Renal cortical epithelial cell (primary cell): ENCODE measurements around the gene ZNF91. TPM values are rescaled to one million over a fixed set of nuclear protein-coding genes. Genes with fewer than 3 reads are reported as not detected.
"Not testable (repeated sequence)": the region's sequence is repeated elsewhere in the genome, so short reads cannot be mapped to it uniquely, and the experiment has no call there.

Experiments used
- DNase-seq: peaks from one replicate; pipeline ENCODE4 v3.0.0-alpha.2; 2011; ENCODE audit warnings: low read depth
- total RNA-seq: library from RNA; depleted of rRNA; stranded (reverse); fragments of >200 nt; gene quantifications from 2 replicates; pipeline ENCODE4 v1.2.3, GENCODE V29; 2014

The ZNF91 gene
- total RNA-seq: 27.8 and 52.0 TPM in 2 replicates

DNA sequence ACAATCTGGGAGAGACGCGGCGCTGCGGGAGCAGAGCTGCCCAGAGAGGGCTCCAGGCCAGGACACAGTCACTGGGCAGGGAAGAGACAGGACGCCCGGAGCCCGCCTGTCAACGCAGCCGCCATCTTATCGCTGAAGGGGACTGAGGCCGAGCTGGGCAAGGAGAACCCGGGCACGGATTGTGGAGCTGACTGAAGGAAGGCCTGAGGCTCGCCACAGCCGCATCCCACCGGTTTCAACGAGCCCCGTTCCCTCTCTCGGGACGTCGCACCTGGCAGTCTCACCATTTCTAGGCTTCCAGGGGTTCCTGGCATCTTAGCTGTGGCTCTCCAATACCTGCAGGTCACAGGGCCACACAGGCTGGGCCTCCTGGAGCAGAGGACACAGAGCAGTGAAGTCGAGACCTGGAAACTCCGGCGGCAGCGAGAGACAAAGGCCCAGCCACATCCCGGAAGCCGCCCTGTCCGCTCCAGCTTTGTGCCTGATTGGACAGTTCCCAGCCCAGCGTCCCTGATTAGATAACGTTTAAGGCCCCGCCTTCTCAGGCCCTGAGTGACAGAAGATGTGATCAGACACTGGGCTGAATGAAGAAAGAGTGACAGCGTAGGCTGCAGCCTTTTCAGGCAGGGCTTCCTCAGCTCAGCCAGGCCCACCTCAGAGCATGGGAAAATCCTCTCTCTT lies at the start of gene ZNF91:
Gene ZNF91 (minus strand): TSS at position 431 of the 681 bp plus-strand sequence. CDS start 117 bp downstream, at position 314.
- DNase-seq: peak; percentile 95

DNA sequence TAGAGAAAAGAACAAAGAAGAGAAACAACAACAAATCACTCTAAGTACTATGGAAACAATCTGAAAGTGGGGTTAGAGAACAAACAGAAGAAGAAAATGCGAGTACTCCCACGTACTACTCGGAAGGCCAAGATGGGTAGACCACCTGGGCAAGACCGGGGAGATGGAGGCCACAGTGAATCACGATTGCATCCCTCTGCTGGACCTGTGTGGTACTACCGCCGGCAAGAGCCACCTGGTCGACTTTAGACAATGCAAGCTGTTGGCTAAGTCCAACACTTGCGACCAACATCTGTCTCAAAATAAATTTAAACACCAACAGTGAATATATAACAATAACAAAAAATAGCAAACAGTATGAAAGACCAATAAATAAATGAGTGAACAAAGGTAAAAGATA lies 45.5 kb upstream of the ZNF91 start:
- DNase-seq: no peak

DNA sequence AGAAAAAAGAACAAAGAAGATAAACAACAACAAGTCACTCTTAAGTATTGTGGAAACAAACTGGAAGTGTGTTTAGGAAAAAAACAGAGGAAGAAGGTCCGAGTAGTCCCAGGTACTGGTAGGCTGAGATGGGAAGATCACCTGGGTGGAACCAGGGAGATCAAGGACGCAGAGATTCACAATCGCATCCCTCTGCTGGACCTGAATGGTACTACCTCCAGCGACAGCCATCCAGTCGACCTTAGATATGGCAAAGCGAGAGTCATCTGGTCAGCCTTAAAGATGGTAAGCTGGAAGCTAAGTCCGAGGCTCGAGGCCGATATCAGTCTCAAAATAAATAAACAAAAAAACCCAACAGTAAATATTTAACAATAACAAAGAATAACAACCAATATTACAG lies 44.9 kb upstream of the ZNF91 start:
- no peak for DNase-seq

DNA sequence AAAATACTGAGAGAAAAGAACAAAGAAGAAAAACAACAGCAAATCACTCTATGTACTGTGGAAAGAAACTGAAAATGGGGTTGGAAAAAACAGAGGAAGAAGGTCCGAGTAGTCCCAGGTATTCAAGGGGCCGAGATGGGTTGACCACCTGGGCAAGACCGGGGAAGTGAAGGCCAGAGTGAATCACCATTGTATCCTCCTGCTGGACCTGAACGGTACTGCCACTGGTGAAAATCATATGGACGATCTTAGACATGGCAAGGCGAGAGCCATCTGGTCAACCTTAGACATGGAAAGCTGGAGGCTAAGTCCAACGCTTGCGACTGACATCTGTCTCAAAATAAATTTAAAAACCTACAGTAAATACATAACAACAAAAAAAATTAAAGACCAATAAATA lies 44.4 kb upstream of the ZNF91 start:
- no peak for DNase-seq

DNA sequence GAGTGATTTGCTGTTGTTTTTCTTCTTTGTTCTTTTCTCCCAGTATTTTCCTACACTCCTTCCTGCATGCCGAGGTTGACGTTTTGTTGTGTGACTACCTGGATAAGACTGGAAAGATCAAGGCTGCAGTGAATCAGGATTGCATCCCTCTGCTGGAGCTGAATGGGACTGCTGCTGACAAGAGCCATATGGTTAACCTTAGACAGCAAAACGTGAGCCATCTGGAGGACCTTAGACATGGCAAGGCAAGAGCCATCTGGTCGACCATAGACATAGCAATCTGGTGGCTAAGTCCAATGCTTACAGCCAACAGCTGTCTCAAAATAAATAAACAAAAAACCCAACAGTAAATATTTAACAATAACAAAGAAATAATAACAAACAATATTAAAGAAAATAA lies 42.6 kb upstream of the ZNF91 start:
- no peak for DNase-seq

DNA sequence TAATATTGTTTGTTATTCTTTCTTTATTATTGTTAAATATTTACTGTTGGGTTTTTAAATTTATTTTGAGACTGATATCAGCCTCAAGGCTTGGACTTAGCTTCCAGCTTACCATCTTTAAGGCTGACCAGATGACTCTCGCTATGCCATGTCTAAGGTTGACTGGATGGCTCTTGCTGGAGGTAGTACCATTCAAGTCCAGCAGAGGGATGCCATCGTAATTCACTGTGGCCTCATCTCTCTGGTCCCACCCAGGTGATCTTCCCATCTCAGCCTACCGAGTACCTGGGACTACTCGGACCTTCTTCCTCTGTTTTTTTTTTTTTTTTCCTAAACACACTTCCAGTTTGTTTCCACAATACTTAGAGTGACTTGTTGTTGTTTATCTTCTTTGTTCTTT lies 41.7 kb upstream of the ZNF91 start:
- DNase-seq: no peak

DNA sequence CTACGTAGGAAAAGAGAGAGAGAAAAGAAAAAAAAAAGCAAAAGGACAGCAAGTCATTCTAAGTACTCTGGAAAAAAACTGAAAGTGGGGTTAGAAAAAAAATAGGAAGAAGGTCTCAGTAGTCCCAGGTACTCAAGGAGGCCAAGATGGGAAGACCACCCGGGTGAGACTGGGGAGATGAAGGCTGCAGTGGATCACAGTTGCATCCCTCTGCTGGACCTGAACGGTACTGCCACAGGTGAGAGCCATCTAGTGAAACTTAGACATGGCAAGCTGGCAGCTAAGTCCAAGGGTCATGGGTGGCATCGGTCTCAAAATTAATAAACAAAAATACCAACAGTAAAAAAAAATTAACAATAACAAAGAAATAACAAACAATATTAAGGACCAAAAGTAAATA lies 41.0 kb upstream of the ZNF91 start:
- DNase-seq: no peak

DNA sequence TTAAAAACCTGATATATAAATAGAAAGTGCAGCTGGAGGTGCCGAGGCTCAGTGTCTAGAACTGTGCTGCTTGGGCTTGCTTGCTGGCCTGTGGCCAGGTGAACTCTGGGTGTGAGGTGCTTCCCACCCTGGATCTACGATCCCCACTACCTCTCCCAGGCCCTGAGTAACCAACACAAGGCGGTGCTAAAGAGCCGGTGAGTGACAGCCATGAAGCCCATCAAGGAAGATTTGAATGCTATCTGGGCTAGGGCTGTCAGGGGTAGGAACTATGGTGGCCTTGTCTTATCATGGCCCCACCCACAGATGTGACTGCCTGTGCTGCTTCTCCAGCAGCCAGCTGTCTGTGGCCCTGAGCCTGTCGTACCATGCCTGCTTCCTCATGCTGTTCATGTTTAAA lies 25.6 kb upstream of the ZNF91 start:
- DNase-seq: no peak

DNA sequence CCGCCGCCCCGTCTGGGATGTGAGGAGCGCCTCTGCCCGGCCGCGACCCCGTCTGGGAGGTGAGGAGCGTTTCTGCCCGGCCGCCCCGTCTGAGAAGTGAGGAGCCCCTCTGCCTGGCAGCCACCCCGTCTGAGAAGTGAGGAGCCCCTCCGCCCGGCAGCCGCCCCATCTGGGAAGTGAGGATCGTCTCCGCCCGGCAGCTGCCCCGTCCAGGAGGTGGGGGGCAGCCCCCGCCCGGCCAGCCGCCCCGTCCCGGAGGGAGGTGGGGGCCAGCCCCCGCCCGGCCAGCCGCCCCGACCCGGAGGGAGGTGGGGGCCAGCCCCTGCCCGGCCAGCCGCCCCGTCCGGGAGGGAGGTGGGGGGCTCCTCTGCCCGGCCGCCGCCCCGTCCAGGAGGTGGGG lies 24.0 kb upstream of the ZNF91 start:
- DNase-seq: not testable (repeated sequence)

DNA sequence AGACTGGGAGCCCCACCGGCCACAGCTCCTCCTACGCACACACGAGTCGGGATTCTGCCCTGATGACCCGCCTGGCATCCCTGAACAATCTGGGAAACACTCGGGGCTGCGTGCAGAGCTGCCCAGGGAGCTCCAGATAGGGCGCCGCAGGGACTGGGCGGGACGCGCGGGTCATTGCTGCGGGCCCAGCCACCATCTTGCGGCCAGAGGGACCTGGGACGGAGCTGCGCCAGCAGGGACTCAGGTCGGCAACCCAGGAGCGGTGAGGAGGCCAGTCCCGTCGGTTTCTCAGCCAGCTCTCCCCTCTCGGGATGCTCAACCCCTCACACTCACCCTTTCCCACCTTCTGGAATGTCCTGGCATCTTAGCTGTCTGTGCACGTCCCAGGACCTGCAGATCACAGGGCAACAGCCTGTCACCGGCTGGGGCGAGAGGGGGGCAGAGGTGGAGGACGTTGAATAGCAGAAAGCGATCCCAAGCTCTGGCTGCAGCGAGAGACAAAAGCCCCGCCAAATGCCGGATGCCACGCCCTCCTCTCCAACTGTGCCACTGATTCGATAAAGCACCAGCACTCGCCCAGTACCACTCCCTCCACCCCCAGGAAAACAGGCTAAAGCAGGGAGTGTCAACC lies 20.4 kb upstream of the ZNF91 start:
- peak; percentile 10 for DNase-seq

DNA sequence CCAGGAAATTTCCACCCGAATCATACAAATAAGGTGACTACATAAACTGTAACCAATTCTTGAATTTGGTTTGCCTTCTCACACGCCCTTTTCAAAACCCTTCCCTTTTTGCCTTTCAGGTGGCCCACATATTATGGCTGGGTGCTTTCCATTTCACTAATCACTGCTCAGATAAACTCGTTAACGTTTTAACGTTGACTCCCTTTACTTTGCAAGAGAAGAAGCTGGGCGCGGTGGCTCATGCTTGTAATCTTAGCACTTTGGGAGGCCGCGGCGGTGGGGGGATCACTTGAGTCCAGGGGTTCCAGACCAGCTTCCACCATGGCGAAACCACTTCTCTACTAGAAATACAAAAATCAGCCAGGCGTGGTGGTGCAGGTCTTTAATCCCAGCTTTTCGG lies 19.8 kb upstream of the ZNF91 start:
- DNase-seq: no peak

DNA sequence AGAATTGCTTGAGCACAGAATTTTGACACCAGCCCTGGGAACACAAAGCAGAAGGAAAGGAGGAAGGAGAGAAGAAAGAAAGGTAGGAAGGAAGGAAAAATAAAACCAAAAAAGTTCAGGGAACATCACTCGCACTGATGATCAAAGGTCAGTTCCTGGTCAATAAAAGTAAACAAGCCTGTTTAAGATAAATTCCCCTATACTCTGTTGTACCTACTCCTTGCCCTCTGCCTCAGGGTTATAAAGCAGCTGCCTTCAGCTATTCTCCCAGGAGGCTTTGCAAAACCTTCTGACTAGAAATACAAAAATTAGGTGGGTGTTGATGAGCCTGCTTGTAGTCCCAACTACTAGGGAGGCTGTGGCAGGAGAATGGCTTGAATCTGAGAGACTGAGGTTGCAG lies 14.9 kb upstream of the ZNF91 start:
- DNase-seq: no peak

DNA sequence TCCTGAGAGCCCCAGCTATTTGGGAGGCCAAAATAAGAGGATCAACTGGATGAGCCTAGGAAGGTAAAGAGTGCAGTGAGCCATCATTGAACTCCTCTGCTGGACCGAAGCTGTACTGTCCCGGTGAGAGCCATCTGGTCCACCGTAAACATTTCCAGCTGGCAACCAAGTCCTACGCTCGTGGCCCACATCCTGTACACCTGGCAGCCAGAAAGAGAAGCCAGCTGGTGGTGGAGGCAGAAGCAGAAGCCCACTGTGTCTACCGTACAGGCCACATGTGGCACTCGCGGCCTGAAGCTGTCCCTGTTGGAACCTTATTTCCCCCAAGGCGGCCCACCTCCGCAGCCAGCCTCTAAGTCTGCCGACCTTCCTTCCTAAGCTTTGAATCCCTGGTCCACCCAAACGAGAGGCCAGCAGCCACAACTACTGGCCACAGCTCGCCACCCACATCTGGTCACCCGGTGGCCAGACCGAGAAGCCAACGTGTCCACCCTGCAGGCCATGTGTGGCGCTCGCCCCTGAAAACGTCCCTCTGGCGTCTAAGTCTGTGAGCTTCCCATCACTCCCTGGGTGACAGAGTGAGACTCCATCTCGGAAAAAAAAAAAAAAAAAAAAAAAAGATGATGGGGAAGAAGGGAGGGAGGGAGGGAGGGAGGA lies 14.2 kb upstream of the ZNF91 start:
- DNase-seq: no peak

DNA sequence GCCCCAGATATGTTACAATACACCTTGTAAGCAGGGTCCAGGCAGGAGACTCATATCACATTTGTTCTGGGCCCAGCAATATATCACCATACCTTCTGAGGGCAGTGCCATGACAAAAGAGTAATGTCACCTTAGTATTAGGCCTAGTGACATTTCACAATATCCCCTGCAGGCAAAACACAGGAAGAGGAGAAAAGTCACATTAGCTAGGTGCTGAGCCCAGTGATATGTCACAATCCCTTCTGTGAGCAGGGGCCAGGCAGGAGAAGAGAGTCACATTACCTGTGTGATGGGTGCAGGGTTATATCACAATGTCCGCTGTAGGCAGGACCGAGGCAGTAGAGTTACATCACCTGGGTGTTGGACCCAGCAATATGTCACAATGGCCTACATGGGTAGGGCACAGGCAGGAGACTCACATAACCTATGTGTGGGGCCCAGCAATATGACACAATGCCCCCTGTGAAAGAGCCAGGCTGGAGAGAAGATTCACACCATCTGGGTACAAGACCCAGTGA lies 12.4 kb upstream of the ZNF91 start:
- no peak for DNase-seq

DNA sequence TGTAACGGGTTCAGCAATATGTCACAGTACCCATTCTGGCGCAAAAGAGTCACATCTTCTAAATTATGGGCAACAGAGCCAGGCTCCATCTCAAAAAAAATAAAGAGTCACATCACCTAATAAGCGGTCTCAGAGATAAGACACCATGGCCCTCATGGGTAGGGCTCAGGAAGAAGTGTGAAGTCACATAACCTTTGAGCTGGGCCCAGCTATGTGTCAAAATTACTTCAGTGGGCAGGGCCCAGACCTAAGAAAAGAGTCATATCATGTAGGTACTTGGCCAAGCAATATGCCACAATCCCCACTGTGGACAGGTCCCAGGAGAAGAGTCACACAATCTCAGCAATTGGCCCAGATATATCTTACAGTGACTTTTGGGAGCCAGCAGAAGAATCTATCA lies 11.4 kb upstream of the ZNF91 start:
- no peak for DNase-seq

DNA sequence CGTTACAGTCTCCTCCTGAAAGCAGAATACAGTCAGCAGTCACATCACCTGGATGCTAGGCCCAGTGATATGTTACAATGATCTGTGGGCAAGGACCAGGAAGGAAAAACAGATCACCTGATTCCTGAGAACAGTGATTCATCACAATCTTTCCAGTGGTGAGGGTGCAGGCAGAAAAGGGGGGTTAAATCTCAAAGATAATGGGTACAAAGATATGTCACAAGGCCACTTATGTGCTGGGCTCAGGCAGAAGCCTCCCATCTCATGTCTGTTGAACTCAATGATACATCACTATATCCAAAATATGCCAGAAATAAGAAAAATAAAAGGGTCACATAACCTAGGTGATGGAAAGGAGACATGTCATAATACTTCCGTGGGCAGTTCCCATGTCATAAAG lies 10.8 kb upstream of the ZNF91 start:
- DNase-seq: no peak

DNA sequence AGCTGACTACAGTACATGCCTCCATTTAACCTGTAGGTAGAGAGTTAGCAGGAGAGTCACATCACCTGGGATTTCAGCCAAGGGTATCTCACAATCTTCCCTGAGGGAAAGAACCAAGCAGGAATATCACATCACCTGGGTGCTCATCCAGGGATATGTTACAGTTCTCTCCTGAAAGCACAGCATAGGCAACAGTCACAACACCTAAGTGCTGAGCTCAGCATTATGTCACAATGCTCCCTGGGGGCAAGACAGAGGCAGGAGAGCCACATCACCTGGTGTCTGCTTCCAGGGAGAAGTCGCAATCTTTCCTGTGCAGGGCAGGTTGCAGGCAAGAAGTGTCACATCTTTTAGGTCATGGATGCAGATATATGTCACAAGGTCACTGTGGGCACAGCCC lies 9.4 kb upstream of the ZNF91 start:
- no peak for DNase-seq

DNA sequence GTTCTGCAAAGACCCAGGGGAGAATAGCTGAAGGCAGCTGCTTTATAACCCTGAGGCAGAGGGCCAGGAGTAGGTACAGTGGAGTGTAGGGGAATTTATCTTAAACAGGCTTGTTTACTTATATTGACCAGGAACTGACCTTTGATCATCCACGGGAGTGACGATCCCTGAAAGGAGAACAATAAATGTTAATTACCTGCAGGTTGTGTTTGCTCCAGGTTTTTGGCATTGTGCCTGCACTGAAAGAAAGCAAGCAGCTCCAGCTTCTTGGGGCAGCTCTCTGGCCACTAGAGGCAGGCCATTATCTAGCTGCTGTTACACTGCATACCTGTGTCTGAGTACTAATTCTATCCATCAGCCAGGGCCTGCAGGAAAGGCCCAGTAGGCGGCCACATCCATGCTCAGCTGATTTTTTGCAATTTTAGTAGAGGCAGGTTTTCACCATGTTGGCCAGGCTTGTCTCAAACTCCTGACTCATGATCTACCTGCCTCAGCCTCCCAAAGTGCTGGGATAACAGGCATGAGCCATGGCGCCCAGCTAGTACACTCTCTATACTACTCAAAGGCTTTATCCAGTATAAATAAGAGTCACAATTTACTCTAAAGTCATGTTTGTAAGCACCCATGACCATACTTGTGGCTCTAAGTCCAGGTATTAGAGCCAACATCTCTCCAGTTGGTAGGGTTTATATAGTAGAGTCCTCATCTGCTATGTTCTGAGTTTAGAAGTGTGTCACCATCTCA lies 8.5 kb upstream of the ZNF91 start:
- no peak for DNase-seq

DNA sequence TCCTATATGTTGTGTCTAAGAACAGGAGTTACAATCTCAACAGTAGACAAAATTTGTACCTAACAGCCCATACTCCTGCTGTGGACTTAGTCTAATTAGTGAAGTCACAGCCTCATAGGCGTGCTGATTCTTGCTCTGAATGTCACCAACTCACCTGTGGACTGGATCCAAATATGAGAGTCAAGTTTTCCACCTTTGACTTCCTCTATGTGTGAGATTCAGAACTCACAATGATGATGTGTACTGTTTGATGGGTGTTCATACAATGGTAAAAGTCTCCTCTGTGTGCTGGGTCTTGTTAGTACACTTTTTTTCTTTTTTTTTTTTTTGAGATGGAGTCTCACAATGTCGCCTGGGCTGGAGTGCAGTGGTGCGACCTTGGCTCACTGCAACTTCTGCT lies 7.8 kb upstream of the ZNF91 start:
- DNase-seq: no peak

DNA sequence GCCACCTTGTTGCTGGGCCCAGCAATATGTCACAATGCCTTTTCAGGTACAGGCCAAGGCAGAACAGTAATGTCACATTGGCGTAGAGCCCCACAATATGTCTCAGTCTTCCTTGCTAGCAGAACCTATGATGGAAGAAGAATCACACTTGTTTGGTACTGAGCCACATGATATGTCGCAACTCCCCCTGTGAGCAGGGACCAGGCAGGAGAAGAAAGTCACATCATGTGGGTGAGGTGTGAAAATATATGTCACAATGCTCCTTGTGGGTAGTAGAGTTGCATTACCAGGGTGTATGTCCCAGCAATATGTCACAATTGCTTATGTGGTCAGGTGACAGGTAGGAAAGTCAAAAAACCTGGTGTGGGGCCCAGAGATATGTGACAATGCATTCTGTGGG lies 7.1 kb upstream of the ZNF91 start:
- no peak for DNase-seq

DNA sequence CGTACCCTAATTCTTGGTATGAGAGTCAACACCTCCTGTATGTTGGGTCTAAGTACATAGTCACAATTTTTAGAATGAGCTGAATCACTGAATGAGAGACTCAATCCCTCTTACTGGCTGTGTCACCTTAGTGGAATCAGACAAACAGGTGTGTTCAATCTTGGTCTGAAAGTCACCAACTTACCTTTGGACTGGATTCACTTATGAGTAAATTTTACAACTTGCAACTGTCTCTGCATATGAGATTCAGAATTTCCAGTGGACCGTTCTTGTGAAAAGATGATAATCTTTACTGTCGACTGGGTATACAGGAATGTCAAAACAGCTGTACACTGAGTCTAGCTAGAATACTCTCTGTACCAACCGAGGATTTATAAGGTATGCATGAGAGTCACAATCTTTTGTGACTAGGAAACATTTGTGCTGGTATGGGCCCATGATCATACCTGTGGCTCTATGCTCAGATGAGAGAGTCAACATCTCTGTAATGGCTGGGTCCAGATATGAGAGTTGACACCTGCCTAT lies 5.9 kb upstream of the ZNF91 start:
- no peak for DNase-seq

DNA sequence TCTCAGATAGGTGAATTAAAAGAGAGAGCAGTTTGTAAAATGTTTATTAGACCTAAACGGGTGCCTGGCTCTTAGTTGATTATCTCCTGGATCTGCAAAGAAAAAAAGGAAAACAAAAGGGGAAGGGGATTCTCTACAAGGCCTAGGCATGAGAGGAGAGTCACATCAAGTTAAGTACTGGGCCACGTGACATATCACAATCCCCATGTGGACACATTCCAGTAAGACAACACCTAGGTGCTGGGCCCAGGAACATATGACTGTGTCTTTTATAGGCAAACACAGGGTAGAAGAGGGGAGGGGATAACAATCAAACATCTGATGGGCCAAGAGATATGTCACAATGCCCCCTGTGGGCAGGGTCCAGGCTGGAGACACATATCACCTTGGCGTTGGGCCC lies 4.2 kb upstream of the ZNF91 start:
- DNase-seq: no peak
